Naive thymus-derived CD4-positive, alpha-beta T cell (primary cell): ENCODE measurements around the gene MSRB1. TPM values are rescaled to one million over a fixed set of nuclear protein-coding genes. Genes with fewer than 3 reads are reported as not detected.

Experiments used
- ATAC-seq: fragments of 150-1000 bp; cut with Tn5 transposase; 2 replicates; pipeline ENCODE4 v1.10.0; 2021; ENCODE audit warnings: mild to moderate bottlenecking, moderate library complexity
- CTCF ChIA-PET: fragments of 350-600 bp; sonication (Branson Sonifier 250); formaldehyde crosslinking; loops from one replicate; lab custom pipeline; 2021; ENCODE audit warnings: antibody characterized with exemption; lab: Charles Lee
- POLR2A ChIA-PET: fragments of 350-600 bp; sonication (Branson Sonifier 250); formaldehyde crosslinking; loops from one replicate; lab custom pipeline; 2021; ENCODE audit warnings: antibody characterized with exemption, inconsistent platforms; lab: Charles Lee
- DNase-seq, 9 donors: peaks; one replicate each; pipeline versions ENCODE4 v3.0.0 to v3.0.0-alpha.2; 2020 to 2022; ENCODE audit warnings: mixed read lengths in 1 of 9
- H3K27ac ChIP-seq: one replicate; pipeline ENCODE4 v1.7.0; 2013; ENCODE audit warnings: mild to moderate bottlenecking, low read depth, low read length, moderate library complexity
- H3K27me3 ChIP-seq, 2 donors: one replicate each; pipeline ENCODE4 v1.7.0; 2013; ENCODE audit warnings: low read length in 2 of 2, mild to moderate bottlenecking in 2 of 2, moderate library complexity in 2 of 2; ENCODE audit not compliant: control insufficient read depth in 2 of 2, insufficient read depth in 2 of 2
- H3K36me3 ChIP-seq, 3 experiments: 1 replicate in 2 of 3; 2 replicates in 1 of 3; pipeline ENCODE4 v1.7.0; 2013; ENCODE audit warnings: low read length in 3 of 3, mild to moderate bottlenecking in 3 of 3, moderate library complexity in 1 of 3; ENCODE audit not compliant: insufficient read depth in 3 of 3, control insufficient read depth in 2 of 3
- H3K4me1 ChIP-seq, 2 donors: one replicate each; pipeline ENCODE4 v1.7.0; 2013; ENCODE audit warnings: low read length in 2 of 2, mild to moderate bottlenecking in 2 of 2, moderate library complexity in 1 of 2; ENCODE audit not compliant: control insufficient read depth in 2 of 2, insufficient read depth in 2 of 2
- H3K4me3 ChIP-seq: 2 replicates; pipeline ENCODE4 v1.7.0; 2013; ENCODE audit warnings: mild to moderate bottlenecking, low read length
- H3K9me3 ChIP-seq, 3 experiments: 1 replicate in 2 of 3; 2 replicates in 1 of 3; pipeline ENCODE4 v1.7.0; 2013; ENCODE audit warnings: low read length in 3 of 3; ENCODE audit not compliant: control insufficient read depth in 2 of 3
- H3K27ac Mint-ChIP-seq, 9 donors: one replicate each; pipeline ENCODE4 v1.8.0; 2020 to 2022; ENCODE audit warnings: mixed read lengths in 9 of 9, mild to moderate bottlenecking in 8 of 9, moderate library complexity in 5 of 9, inconsistent platforms in 2 of 9
- H3K27me3 Mint-ChIP-seq, 5 donors: one replicate each; pipeline ENCODE4 v1.8.0; 2021 to 2022; ENCODE audit warnings: mixed read lengths in 5 of 5, mild to moderate bottlenecking in 1 of 5
- H3K36me3 Mint-ChIP-seq, 5 donors: one replicate each; pipeline ENCODE4 v1.8.0; 2020 to 2022; ENCODE audit warnings: mixed read lengths in 5 of 5, mild to moderate bottlenecking in 3 of 5, inconsistent platforms in 1 of 5
- H3K4me1 Mint-ChIP-seq, 7 donors: one replicate each; pipeline ENCODE4 v1.8.0; 2020 to 2022; ENCODE audit warnings: mixed read lengths in 7 of 7, mild to moderate bottlenecking in 3 of 7, inconsistent platforms in 1 of 7
- H3K4me3 Mint-ChIP-seq, 10 donors: one replicate each; pipeline ENCODE4 v1.8.0; 2020 to 2022; ENCODE audit warnings: mild to moderate bottlenecking in 10 of 10, mixed read lengths in 10 of 10, moderate library complexity in 6 of 10, inconsistent platforms in 2 of 10
- H3K9me3 Mint-ChIP-seq, 11 donors: one replicate each; pipeline ENCODE4 v1.8.0; 2020 to 2022; ENCODE audit warnings: mixed read lengths in 11 of 11, mild to moderate bottlenecking in 4 of 11, inconsistent platforms in 1 of 11, moderate library complexity in 1 of 11
- intact Hi-C, 2 donors: fragments of 100-400 bp; cut with micrococcal nuclease; formaldehyde crosslinking; loops; one replicate each; pipeline ENCODE4 v1.15.1; 2023
- polyA plus RNA-seq, 2 donors: library from polyadenylated mRNA; unstranded; fragments of 300-500 nt; fragmentation: Illumina TruSeq; gene quantifications; one replicate each; pipeline ENCODE4 v1.2.3, GENCODE V29; 2021
- total RNA-seq, 6 experiments: library from RNA in 5 of 6; stranded (reverse) in 5 of 6; gene quantifications; 1 replicate in 5 of 6; 2 replicates in 1 of 6; pipeline ENCODE4 v1.2.3 and lab custom pipeline; 2021 to 2026

Gene MSRB1
- total and polyA plus RNA-seq, 7 experiments from 2014 or later = 5.5 to 27.0 (median 15.6) TPM

- no peak for ATAC-seq
- ChIA-PET CTCF (no interaction called here), POLR2A (interaction anchor here (0.9 to 11.4 kb wide), 4 partner anchors 9 to 175 kb away, joined by 4 to 61 read pairs (median 16); partner anchors contain the start of genes RPS2 and TBL3)
- no peak overlapping the region for H3K4me3 ChIP-seq
- Mint-ChIP-seq H3K4me1 (peaks cover 0 to 19% (median 13%) of the 10 kb centered on the region in 7 donors), H3K4me3 (peak overlapping the region in 1 of 10 donors; percentile 28), H3K27ac (no peak overlapping the region), H3K9me3 (no peaks in the 10 kb centered on the region), H3K27me3 (peaks cover 0 to 32% (median 8%) of the 10 kb centered on the region in 5 donors), H3K36me3 (peaks cover 0 to 16% (median 7%) of the 10 kb centered on the region in 5 donors)
- no peak for DNase-seq
- intact Hi-C loops = no loop called here
- peaks cover 0 to 13% of the 10 kb centered on the region in 2 donors for H3K4me1 ChIP-seq
- H3K9me3 ChIP-seq = no peaks in the 10 kb centered on the region
- peaks cover 0 to 3% of the 10 kb centered on the region in 2 donors for H3K27me3 ChIP-seq
- H3K27ac ChIP-seq = no peak overlapping the region
- H3K36me3 ChIP-seq = peaks cover 0 to 37% (median 0%) of the 10 kb centered on the region in 3 experiments
Observed at GRCh38 chr16:1980030-1980769, 37.2 kb upstream of the MSRB1 start.

DNA sequence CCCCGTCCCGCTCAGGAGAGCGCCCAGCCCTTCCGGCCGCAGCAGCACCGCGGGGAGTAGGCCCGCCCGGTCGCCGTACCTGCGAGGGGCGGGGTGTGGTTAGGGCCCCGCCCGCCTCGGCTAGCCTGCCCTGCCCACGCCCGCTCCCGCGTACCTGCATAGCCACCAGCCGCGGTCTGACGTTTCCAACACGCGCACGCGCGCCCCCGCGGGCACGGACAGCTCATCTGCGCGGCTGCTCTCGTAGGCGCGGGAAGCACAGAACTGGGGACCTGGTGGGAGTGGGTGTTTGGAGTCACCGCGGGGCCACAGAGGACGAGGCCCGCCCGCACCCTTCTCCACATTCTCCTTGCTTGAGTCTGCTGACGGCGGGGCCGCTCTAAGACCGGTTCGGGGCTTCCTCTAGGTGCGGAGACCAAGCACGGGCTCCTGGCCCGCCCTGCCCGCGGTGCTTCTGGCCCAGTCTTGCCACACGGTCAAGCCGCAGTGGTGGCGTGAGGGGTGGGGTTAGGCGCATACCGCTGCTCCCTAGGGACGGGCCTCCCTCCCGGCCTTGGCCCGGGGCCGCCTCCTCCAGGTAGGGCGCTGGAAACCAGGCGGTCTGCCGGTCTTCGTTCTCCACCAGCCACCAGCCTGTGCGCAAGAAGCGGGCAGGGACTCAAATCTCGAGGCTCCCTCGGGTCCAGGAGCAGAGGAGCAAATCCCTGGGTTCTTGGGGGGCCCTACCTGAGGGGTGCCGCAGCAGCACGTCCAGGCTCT lies 36.5 kb upstream of the MSRB1 start:
- H3K4me3 ChIP-seq = no peak overlapping the region
- POLR2A ChIA-PET = interaction anchor here (0.6 to 11.4 kb wide), 3 partner anchors 16 to 573 kb away, joined by 3 to 61 read pairs (median 8); partner anchors contain the start of genes RPS2 and TRAF7
- no peak overlapping the region for H3K27ac ChIP-seq
- no peaks in the 10 kb centered on the region for H3K9me3 Mint-ChIP-seq
- peaks cover 0 to 32% (median 8%) of the 10 kb centered on the region in 5 donors for H3K27me3 Mint-ChIP-seq
- no peaks in the 10 kb centered on the region for H3K9me3 ChIP-seq
- peaks cover 0 to 45% (median 0%) of the 10 kb centered on the region in 3 experiments for H3K36me3 ChIP-seq
- H3K4me1 ChIP-seq = peaks cover 0 to 6% of the 10 kb centered on the region in 2 donors
- H3K36me3 Mint-ChIP-seq = peaks cover 0 to 22% (median 7%) of the 10 kb centered on the region in 5 donors
- peaks cover 0 to 16% (median 8%) of the 10 kb centered on the region in 7 donors for H3K4me1 Mint-ChIP-seq
- intact Hi-C loops = no loop called here
- CTCF ChIA-PET = no interaction called here
- H3K27me3 ChIP-seq = peaks cover 0 to 3% of the 10 kb centered on the region in 2 donors
- no peak overlapping the region for H3K27ac Mint-ChIP-seq
- ATAC-seq (peak; percentile 12), DNase-seq (no peak)
- H3K4me3 Mint-ChIP-seq = peak overlapping the region in 1 of 10 donors; percentile 28

DNA sequence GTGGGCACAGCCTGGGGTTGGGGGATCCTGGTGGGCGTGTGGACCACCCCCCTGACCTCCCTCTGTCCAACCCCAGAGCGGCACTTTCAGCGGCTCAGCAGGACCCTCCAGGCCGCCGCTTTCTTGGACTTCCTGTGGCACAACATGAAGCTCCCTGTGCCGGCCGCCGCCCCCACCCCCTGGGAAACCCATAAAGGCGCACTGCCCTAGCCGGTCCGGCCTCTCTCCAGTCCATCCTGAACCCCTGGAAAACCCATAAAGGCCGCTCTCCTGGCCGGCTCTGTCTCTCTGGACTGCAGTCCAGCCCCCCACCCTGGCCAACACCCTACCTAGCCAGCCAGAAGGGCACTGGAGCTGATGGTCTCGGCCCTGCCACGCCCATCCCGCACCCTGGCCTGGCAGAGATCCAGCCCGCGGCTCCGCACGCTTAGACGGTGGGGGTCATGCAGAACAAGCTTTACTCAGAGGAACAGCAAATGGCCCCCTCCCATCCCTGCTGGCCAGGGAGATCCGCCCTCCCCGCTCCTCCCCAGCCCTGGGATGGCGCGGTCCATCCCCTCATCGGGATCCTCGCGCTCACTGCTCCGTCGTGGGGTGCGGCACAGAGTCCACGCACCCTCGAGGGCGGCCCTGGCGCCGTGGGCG lies 35.6 kb upstream of the MSRB1 start:
- Mint-ChIP-seq H3K4me3 (no peak overlapping the region), H3K9me3 (no peaks in the 10 kb centered on the region), H3K27me3 (peaks cover 0 to 32% (median 8%) of the 10 kb centered on the region in 5 donors), H3K36me3 (peaks cover 0 to 22% (median 7%) of the 10 kb centered on the region in 5 donors), H3K27ac (no peak overlapping the region), H3K4me1 (peaks cover 0 to 16% (median 8%) of the 10 kb centered on the region in 7 donors)
- CTCF ChIA-PET = interaction anchor here (1.6 kb wide), 1 partner anchor 162 kb away, joined by 5 read pairs; no protein-coding TSS in a partner anchor
- H3K9me3 ChIP-seq = no peaks in the 10 kb centered on the region
- peaks cover 0 to 6% of the 10 kb centered on the region in 2 donors for H3K4me1 ChIP-seq
- H3K36me3 ChIP-seq = peaks cover 0 to 50% (median 0%) of the 10 kb centered on the region in 3 experiments
- ATAC-seq (no peak), DNase-seq (no peak)
- intact Hi-C loops = no loop called here
- H3K4me3 ChIP-seq = no peak overlapping the region
- POLR2A ChIA-PET = interaction anchor here (0.6 to 11.4 kb wide), 3 partner anchors 15 to 572 kb away, joined by 3 to 61 read pairs (median 8); partner anchors contain the start of genes RPS2 and TRAF7
- H3K27me3 ChIP-seq = peaks cover 0 to 3% of the 10 kb centered on the region in 2 donors
- no peak overlapping the region for H3K27ac ChIP-seq

GRCh38 chr16:1977875-1978268 lies 34.9 kb upstream of the MSRB1 start:
- H3K4me1 ChIP-seq = peaks cover 1 to 3% of the 10 kb centered on the region in 2 donors
- no peak overlapping the region for H3K27ac ChIP-seq
- H3K4me3 ChIP-seq = no peak overlapping the region
- Mint-ChIP-seq H3K4me3 (peak overlapping the region in 1 of 10 donors; percentile 52), H3K9me3 (no peaks in the 10 kb centered on the region), H3K27ac (no peak overlapping the region), H3K27me3 (peaks cover 0 to 27% (median 6%) of the 10 kb centered on the region in 5 donors), H3K36me3 (peaks cover 0 to 22% (median 7%) of the 10 kb centered on the region in 5 donors), H3K4me1 (peaks cover 2 to 16% (median 5%) of the 10 kb centered on the region in 7 donors)
- CTCF ChIA-PET = interaction anchor here (1.6 kb wide), 1 partner anchor 163 kb away, joined by 5 read pairs; no protein-coding TSS in a partner anchor
- intact Hi-C loops = no loop called here
- ATAC-seq = no peak
- H3K9me3 ChIP-seq = no peaks in the 10 kb centered on the region
- H3K27me3 ChIP-seq = peaks cover 0 to 3% of the 10 kb centered on the region in 2 donors
- H3K36me3 ChIP-seq = peaks cover 0 to 50% (median 0%) of the 10 kb centered on the region in 3 experiments
- POLR2A ChIA-PET = interaction anchor here (2.1 to 11.4 kb wide), 2 partner anchors 14 to 177 kb away, joined by 8 to 61 read pairs; partner anchors contain the start of genes RPS2 and TRAF7
- DNase-seq = no peak

- POLR2A ChIA-PET = interaction anchor here (0.9 to 11.4 kb wide), 2 partner anchors 13 to 14 kb away, joined by 3 to 61 read pairs; partner anchors contain the start of gene RPS2
- no peaks in the 10 kb centered on the region for H3K9me3 ChIP-seq
- Mint-ChIP-seq H3K4me3 (peak overlapping the region in 1 of 10 donors; percentile 52), H3K27me3 (peaks cover 0 to 21% (median 5%) of the 10 kb centered on the region in 5 donors), H3K9me3 (no peaks in the 10 kb centered on the region), H3K36me3 (peaks cover 0 to 22% (median 7%) of the 10 kb centered on the region in 5 donors), H3K27ac (no peak overlapping the region), H3K4me1 (peaks cover 4 to 13% (median 6%) of the 10 kb centered on the region in 7 donors)
- CTCF ChIA-PET = interaction anchor here (1.6 kb wide), 1 partner anchor 163 kb away, joined by 5 read pairs; no protein-coding TSS in a partner anchor
- peaks cover 0 to 52% (median 0%) of the 10 kb centered on the region in 3 experiments for H3K36me3 ChIP-seq
- ATAC-seq (no peak), DNase-seq (no peak)
- peaks cover 7 to 9% of the 10 kb centered on the region in 2 donors for H3K4me1 ChIP-seq
- peaks cover 0 to 3% of the 10 kb centered on the region in 2 donors for H3K27me3 ChIP-seq
- H3K4me3 ChIP-seq = no peak overlapping the region
- intact Hi-C loops = no loop called here
- no peak overlapping the region for H3K27ac ChIP-seq
Observed at GRCh38 chr16:1976951-1977874, 34.2 kb upstream of the MSRB1 start.
